GM18499 (cell line): ENCODE results near the gene NRL.

ENCODE experiments used
- ATAC-seq: cut with Tn5 transposase; IDR thresholded peaks from one replicate; pipeline ENCODE4 v1.9.1; 2021; ENCODE audit warnings: moderate number of reproducible peaks; ENCODE audit not compliant: insufficient read depth, unreplicated experiment

Gene NRL

GRCh38 chr14:24070285-24071143 is 44.2 kb downstream of the NRL start:
- ATAC-seq: no peak

- ATAC-seq: no peak
Measured at GRCh38 chr14:24069411-24069735, 45.4 kb downstream of the NRL start.

GRCh38 chr14:24068711-24069410 is 45.9 kb downstream of the NRL start:
- ATAC-seq: no peak

GRCh38 chr14:24067133-24068082 is 47.3 kb downstream of the NRL start:
- no peak for ATAC-seq

- no peak for ATAC-seq
Measured at GRCh38 chr14:24066496-24067132, 48.1 kb downstream of the NRL start.

DNA sequence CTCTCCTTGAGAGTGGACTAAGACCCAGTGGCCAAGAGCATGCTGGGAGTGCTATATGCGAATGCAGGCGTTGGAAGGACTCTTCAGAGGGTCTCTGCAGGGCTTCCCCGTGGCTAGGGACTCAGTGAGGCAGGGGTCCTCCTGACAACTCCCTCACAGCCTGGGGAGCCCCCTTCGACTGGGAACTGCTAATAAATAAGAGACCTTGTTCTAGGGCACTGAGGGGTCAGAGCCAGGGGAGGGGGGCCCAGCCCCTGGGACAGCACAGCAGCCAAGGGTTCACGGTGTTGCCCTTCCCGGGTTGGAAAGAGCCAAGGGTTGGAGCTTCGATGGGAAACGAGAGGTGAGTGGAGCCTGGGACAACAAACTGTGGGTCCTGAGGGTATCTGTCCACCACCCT is 49.3 kb downstream of the NRL start:
- ATAC-seq: no peak

DNA sequence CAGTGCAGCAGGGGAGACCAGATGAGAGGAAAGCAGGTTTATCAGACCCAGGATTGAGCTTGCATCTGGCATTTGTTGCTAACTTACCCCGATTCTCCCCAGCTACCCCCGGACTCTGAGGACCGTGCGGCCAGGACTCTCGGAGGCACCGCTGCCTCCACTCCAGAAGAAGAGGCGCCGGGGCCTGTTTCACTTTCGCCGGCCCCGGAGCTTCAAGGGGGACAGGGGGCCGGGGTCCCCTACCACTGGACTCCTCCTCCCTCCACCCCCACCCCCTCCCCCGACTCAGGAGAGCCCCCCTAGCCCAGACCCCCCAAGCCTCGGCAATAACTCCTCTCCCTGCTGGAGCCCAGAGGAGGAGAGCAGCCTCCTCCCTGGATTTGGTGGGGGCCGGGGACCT is 49.9 kb downstream of the NRL start:
- no peak for ATAC-seq

- no peak for ATAC-seq
Measured at GRCh38 chr14:24064091-24064795, 50.5 kb downstream of the NRL start.

DNA sequence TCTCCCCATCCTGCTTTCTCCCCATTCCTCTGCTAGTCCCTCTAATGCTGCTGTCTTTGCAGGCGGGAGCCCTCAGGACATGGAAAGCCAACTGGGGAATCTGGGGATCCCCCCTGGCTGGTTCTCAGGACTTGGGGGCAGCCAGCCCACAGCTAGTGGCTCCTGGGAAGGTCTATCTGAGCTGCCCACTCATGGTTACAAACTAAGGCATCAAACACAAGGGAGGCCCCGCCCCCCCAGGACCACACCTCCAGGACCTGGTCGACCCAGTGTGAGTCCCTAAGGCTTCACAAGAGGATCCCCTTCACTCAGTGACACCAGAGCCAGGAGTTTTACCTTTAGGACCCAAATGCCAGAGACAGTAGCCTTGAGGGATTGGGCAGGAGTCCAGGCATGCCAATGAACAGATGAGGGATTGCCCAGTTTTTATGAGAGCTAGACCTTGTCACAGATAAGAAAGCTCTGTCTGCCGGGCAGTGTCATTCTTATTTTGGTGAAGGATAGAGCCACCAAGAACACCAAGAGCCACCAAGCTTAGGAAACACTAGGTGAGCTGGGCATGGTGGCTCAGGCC is 51.4 kb downstream of the NRL start:
- no peak for ATAC-seq

- ATAC-seq: no peak
Measured at GRCh38 chr14:24062216-24062980, 52.4 kb downstream of the NRL start.

DNA sequence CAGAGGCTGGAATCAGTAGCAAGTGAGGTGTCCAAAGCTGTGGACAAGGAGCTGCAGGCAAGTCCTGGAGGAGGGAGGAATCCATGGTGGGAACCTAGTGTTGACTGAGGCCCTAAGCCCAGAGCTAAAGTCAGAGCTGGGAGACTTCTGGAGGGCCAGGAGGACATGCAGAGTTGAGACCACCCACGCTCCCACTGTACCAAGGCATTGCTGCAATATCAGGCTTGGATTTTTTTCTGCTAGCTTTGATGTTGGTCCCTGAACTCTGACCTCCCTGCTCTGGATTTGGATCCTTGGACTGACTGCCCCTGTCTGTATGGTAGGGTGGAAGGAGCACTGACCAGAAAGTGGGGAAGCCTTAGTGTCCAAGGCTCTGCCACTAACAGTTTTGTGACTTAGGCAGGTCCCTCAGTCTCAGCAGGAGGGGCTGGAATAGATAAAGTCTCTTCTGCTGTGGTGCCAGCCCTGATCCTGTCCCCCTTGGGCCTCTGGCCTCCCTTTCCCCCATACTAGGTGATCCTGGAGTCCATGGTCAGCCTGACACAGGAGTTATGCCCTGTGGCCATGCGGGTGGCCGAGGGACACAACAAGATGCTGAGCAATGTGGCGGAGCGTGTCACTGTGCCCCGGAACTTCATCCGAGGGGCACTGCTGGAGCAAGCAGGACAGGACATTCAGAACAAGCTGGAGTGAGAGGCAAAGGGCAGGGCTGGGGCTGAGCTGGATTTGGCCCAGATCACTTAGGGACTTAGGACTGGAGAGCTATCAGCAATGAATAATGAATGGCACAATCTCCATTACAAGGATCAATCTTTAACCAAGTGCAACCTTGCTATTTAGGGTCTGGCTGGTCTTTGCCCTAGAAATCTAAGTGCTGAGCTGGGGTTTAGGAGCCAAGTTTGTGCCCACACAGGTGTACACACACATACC is 53.5 kb downstream of the NRL start:
- ATAC-seq: no peak

GRCh38 chr14:24060443-24060842 is 54.3 kb downstream of the NRL start:
- no peak for ATAC-seq

- no peak for ATAC-seq
Measured at GRCh38 chr14:24059841-24060388, 54.8 kb downstream of the NRL start.

GRCh38 chr14:24058951-24059475 is 55.7 kb downstream of the NRL start:
- ATAC-seq: no peak

DNA sequence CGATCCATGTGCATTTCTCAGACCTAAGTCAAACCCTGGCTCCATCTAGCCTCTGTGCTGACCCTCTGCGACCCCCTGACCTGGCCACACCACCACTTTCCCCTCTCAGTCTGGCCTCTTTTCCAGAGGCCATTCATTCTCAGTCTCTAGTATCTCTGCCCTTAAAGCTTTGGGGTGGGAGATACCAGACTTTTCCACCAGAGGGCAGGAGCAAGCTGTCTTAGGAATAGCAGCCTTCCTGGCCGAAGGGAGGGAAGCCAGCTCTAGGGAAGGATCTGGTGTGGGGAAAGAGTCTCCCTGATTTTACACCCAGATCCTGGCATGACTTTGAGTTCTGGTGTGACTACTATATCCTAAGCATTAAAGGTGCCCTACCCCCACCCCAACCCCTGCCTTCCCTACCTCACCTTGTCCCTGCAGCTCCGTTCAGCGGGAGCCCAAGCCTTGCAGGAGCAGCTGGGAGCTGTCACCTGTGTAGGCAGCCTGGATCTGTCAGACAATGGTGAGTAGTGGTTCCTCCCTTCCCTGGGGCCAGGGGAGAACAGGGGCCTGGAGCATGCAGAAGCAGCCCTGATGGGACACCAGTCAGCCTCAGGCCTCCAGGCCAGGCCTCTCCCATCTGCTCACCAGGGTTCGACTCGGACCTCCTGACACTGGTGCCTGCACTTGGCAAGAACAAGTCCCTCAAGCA is 56.3 kb downstream of the NRL start:
- no peak for ATAC-seq

- ATAC-seq: no peak
Measured at GRCh38 chr14:24057867-24058259, 56.9 kb downstream of the NRL start.

DNA sequence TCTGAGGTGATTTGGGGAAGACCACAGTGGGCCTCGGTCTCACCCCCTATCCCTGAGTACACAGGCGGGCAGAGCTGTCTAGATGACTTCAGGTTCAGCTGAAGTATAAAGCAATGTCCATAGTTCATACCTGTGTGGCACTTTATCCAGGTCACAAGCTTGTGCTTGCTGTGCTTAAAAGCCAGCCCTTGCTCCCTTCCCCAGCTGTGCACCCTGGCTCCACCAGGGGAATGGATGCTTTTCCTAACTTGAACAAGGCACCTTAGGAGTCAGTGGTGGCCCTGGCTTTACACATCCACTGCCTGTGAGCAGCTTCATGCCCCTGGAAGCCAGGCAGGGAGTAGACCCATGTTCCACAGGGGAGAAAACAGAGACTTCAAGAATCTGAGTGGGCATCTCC is 57.5 kb downstream of the NRL start:
- no peak for ATAC-seq
